AG04450 (cell line): Measurements from ENCODE around the gene SMIM23. TPM values are rescaled to one million over a fixed set of nuclear protein-coding genes. Genes with fewer than 3 reads are reported as not detected.

Experiments used
- CTCF ChIA-PET: fragments of 300-600, 350-600 bp; formaldehyde crosslinking; extraction: SDS; loops from one replicate; lab custom pipeline; 2022; ENCODE audit warnings: antibody characterized with exemption, inconsistent platforms; lab: Charles Lee
- POLR2A ChIA-PET: fragments of 350-600 bp; formaldehyde crosslinking; extraction: SDS; loops from one replicate; lab custom pipeline; 2021; ENCODE audit warnings: antibody characterized with exemption, inconsistent platforms; lab: Yijun Ruan, JAX
- DNase-seq: peaks from one replicate; pipeline ENCODE4 v3.0.0-alpha.2; 2011; ENCODE audit warnings: low read depth, low spot score
- H3K27ac ChIP-seq: one replicate; pipeline ENCODE4 v1.5.1; 2012; ENCODE audit warnings: low read depth, low read length, control low read depth
- H3K27me3 ChIP-seq: one replicate; pipeline ENCODE4 v1.6.0; 2012; ENCODE audit warnings: low read length; ENCODE audit not compliant: control insufficient read depth, insufficient read depth
- H3K4me3 ChIP-seq: 2 replicates; pipeline ENCODE4 v1.5.1; 2011; ENCODE audit warnings: mild to moderate bottlenecking, low read depth, low read length, control low read depth
- H3K9me3 ChIP-seq: 2 replicates; pipeline ENCODE4 v1.5.1; 2012; ENCODE audit warnings: low read length; ENCODE audit not compliant: control insufficient read depth, insufficient read depth
- CTCF ChIP-seq: IDR thresholded peaks from 2 replicates; pipeline ENCODE4 v1.5.1; 2011; ENCODE audit warnings: low read depth, low read length, control low read depth, inconsistent platforms
- polyA plus RNA-seq: library from polyadenylated mRNA; depleted of rRNA; stranded (reverse); fragments of >200 nt; gene quantifications from 2 replicates; pipeline ENCODE4 v1.2.3, GENCODE V29; 2011

SMIM23 gene
- polyA plus RNA-seq, 1 experiment, result not detected

GRCh38 chr5:171744264-171744663 lies 41.4 kb upstream of the SMIM23 start:
- TF ChIP-seq CTCF, result no peak

DNA sequence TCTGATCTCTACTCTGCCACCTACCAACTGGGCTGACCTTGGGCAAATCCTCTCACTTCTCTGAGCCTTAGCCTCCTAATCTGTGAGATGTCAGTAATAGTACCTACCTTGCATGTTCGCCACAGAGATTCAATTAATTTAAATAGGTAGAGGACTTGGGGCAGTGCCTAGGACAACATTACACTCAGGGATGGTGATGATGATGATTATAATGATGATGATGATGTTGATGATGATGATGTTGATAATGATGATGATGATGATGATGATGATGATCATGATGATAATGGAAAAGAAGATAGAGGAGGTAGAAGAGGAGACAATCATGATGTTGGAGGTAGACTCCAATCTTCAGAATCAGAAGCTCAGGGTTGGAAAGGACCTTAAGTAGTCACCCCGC lies 40.7 kb upstream of the SMIM23 start:
- Histone ChIP-seq H3K27me3 (peaks cover 2% of the 10 kb centered on the region), H3K4me3 (no peak overlapping the region), H3K27ac (no peak overlapping the region), H3K9me3 (no peaks in the 10 kb centered on the region)
- no peak for TF ChIP-seq CTCF
- POLR2A ChIA-PET, result no interaction called here
- no peak for DNase-seq
- CTCF ChIA-PET, result no interaction called here

More at GRCh38 chr5:171744264-171744663, 41.4 kb upstream of the SMIM23 start:
- H3K27ac ChIP-seq, result no peak overlapping the region
- H3K9me3 ChIP-seq, result no peaks in the 10 kb centered on the region
- no peak for DNase-seq
- H3K4me3 ChIP-seq, result no peak overlapping the region
- POLR2A ChIA-PET, result no interaction called here
- CTCF ChIA-PET, result no interaction called here
- H3K27me3 ChIP-seq, result peaks cover 6% of the 10 kb centered on the region

- CTCF ChIA-PET, result no interaction called here
- Histone ChIP-seq H3K9me3 (no peaks in the 10 kb centered on the region), H3K4me3 (no peak overlapping the region), H3K27ac (no peak overlapping the region), H3K27me3 (peaks cover 2% of the 10 kb centered on the region)
- no peak for DNase-seq
- POLR2A ChIA-PET, result no interaction called here
- TF ChIP-seq CTCF, result no peak
Measured at GRCh38 chr5:171745602-171746001, 40.0 kb upstream of the SMIM23 start.

DNA sequence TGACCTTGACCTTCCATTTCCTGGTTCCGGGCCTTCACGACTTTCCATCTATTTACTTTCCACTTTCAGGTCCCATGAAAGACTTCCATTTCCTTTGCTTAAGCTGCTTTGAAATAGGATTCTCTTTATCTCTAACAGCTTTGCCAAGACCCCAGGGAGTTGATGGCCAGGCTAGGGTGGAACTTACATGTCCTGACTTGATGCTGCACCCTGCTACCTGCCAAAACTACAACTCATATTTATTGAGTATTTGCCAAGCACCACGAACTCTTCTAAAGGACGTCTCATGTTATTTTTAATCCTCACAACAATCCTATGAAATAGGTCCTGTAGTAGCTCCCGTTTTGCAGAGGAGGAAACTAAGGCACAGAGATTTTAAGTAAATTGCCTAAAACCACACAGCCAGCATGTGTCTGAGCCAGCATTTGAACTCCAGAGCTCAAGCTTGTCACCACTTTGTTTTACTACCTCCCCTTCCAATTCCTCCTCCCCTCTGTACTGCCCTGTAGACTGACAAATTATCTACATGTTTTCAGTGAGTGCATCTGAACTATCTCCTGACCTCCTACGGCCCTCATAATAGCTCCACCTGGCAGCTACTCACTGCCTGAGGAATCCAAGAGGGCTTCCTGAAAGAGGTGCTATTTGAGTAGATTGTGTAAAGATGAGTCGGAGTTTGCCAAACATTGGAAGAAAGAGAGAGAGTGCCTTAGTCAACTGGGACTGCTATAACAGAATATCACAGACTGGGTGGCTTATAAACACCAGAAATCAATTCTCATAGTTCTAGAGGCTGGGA lies 38.4 kb upstream of the SMIM23 start:
- Histone ChIP-seq H3K27me3 (no peaks in the 10 kb centered on the region), H3K27ac (no peak overlapping the region), H3K4me3 (no peak overlapping the region), H3K9me3 (no peaks in the 10 kb centered on the region)
- TF ChIP-seq CTCF, result no peak
- DNase-seq, result no peak
- ChIA-PET CTCF (no interaction called here), POLR2A (no interaction called here)

DNA sequence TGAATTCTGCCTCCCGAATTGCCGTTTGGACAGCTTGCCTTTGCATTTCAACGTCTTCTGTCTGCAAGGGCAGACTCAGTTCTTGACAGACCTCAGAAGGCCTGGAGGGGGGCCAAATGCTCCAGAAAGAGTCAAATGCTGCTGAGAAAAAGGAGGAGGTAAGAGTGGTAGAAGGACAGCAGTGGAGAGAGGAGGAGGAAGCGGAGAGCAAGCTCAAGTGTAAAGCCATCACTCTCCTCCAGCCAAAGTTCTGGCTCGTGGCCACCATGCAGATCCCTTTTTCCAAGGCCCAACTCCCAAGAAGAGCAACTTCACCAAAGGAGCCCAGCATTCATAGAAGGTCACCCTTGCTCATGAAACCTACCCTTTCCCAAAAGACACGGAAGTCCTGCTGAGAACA lies 36.9 kb upstream of the SMIM23 start:
- Histone ChIP-seq H3K9me3 (no peaks in the 10 kb centered on the region), H3K27me3 (no peaks in the 10 kb centered on the region), H3K4me3 (no peak overlapping the region), H3K27ac (no peak overlapping the region)
- no peak for TF ChIP-seq CTCF
- POLR2A ChIA-PET, result no interaction called here
- DNase-seq, result no peak
- CTCF ChIA-PET, result no interaction called here
